Measurements from ENCODE around the gene REEP1. TPM values are rescaled to one million over a fixed set of nuclear protein-coding genes. Genes with fewer than 3 reads are reported as not detected.

Gene REEP1
- total and polyA plus RNA-seq, 2 experiments from 2014 or later, result not detected

DNA sequence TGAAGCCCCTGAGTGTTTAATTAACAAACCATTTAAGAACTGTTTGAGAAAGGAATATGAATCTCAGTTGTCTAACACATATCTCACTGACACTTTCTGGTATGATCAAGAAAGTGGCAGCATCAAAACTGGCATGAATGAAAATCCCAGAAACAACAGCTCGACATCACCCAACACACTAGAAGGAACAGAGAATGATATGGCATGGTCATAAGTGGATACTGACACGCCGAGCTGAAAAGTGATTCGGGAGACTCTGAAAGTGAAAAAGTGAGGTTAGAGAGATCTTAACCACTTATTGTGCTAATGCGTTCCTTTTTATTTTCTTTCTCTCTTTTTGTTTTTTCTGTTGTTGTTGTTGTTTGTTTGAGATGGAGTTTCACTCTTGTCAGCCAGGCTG lies 100.3 kb downstream of the REEP1 start:
- Histone ChIP-seq H3K9ac (no peak overlapping the region), H3K4me1 (ENCODE audit: insufficient read depth) (no peaks in the 10 kb centered on the region), H3K36me3 (ENCODE audit: low read depth) (no peaks in the 10 kb centered on the region), H3K4me2 (ENCODE audit: unreplicated experiment) (no peak overlapping the region), H3K9me3 (ENCODE audit: low read depth) (no peaks in the 10 kb centered on the region), H3K27me3 (replicated peaks; ENCODE audit: insufficient read depth) (peaks cover 28% of the 10 kb centered on the region; the same call in 1 of the 2 replicates), H3F3A (ENCODE audit: insufficient read depth) (no peaks in the 10 kb centered on the region), H3K79me2 (ENCODE audit: insufficient read depth) (no peaks in the 10 kb centered on the region), H4K20me1 (ENCODE audit: insufficient read depth) (no peaks in the 10 kb centered on the region), H2AFZ (no peak overlapping the region), H3K27ac (no peak overlapping the region), H3K9me2 (ENCODE audit: insufficient read depth) (no peaks in the 10 kb centered on the region), H3K4me3 (no peak overlapping the region)
- no peak for DNase-seq
- in situ Hi-C loops (cut with MboI), result no loop called here
- no peak for TF ChIP-seq EZH2phosphoT487 (IDR thresholded peaks at IDR 0.05; ENCODE audit: insufficient read depth, low read depth)
- no peak for TF ChIP-seq EZH2 (IDR thresholded peaks at IDR 0.05; ENCODE audit: insufficient read depth, poor library complexity, severe bottlenecking)
- WGBS, 2 experiments (ENCODE audit: low coverage in 1 of 2, low lambda C conversion rate in 2 of 2, missing lambda C conversion rate in 2 of 2), result 55 to 56% methylated on average over 5 of the region's 5 CpGs

DNA sequence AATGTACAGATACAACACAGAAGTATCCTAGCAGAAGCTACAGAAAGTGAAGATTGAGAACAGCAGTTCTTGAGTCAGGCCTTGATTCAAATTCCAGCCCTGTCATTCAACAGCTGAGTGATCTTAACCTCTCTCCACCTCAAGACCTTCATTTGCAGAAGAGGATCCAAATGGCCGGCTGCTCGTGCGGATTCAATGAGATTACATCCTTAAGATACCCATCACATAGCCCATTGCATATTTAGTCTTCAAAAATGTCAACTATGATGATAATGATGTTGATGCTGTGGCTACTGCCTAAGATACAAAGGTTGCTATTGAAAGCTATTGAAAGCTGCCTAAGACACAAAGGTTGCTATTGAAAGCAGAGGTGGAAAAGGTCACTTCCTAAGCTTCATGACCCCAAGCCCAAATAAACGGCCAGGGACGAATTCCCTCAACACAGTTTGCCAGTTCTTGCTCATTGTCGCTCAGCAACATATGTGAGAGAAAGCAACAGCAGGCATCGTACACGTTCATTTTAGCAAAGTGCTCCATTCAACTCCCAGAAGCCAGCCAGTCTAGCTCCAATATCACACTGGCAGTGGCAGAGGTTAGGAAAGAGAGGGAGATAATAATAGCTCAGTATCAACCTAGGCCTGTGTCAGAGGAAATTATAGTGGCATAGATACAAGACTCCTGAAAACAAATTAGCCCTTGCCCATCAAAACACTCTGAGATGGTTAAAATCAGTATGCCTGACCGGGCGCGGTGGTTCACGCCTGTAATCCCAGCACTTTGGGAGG lies 102.0 kb downstream of the REEP1 start:
- H3K9me3 ChIP-seq (ENCODE audit: low read depth), result no peaks in the 10 kb centered on the region
- H3K4me2 ChIP-seq (ENCODE audit: unreplicated experiment), result no peak overlapping the region
- no peaks in the 10 kb centered on the region for H3F3A ChIP-seq (ENCODE audit: insufficient read depth)
- no peaks in the 10 kb centered on the region for H3K4me1 ChIP-seq (ENCODE audit: insufficient read depth)
- no peaks in the 10 kb centered on the region for H4K20me1 ChIP-seq (ENCODE audit: insufficient read depth)
- H3K9me2 ChIP-seq (ENCODE audit: insufficient read depth), result no peaks in the 10 kb centered on the region
- no peak for DNase-seq
- H3K79me2 ChIP-seq (ENCODE audit: insufficient read depth), result no peaks in the 10 kb centered on the region
- H3K36me3 ChIP-seq (ENCODE audit: low read depth), result no peaks in the 10 kb centered on the region
- no peak for TF ChIP-seq EZH2 (IDR thresholded peaks at IDR 0.05; ENCODE audit: insufficient read depth, poor library complexity, severe bottlenecking)
- TF ChIP-seq EZH2phosphoT487 (IDR thresholded peaks at IDR 0.05; ENCODE audit: insufficient read depth, low read depth), result no peak
- H2AFZ ChIP-seq, result no peak overlapping the region
- in situ Hi-C loops (cut with MboI), result no loop called here
- H3K27me3 ChIP-seq (replicated peaks; ENCODE audit: insufficient read depth), result peaks cover 28% of the 10 kb centered on the region; the same call in 1 of the 2 replicates
- H3K9ac ChIP-seq, result no peak overlapping the region
- no peak overlapping the region for H3K4me3 ChIP-seq
- no peak overlapping the region for H3K27ac ChIP-seq
- 71 to 73% methylated on average over 12 of the region's 12 CpGs for WGBS, 2 experiments (ENCODE audit: low coverage in 1 of 2, low lambda C conversion rate in 2 of 2, missing lambda C conversion rate in 2 of 2)

DNA sequence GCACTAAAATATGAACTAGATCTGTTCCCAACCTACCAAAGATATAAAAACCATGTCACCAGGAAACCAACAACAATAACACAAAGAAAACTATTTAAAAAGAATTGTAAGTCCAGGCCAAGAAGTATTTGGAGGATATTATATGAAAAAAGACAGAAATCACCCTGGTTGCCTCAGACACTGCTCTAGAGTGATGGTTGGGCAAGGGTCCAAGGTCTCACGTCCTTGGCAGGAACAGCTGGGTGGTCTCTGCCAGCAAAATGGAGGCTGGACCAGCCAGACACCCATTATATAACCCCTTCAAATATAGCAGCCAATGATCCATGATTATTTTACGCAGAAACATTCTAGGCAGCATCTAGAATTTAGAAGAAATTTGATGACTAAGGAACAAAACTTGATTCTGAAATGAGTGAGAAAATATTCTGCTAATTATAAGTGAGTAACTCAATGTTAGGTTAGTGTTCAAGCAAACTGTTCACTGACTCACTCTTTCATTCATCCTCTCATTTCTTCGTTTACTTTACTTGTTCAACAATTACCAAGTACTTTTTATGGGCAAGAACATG lies 102.8 kb downstream of the REEP1 start:
- no peaks in the 10 kb centered on the region for H3K9me2 ChIP-seq (ENCODE audit: insufficient read depth)
- WGBS, 2 experiments (ENCODE audit: low coverage in 1 of 2, low lambda C conversion rate in 2 of 2, missing lambda C conversion rate in 2 of 2), result 6 to 12% methylated on average over 3 of the region's 3 CpGs
- H3K27me3 ChIP-seq (replicated peaks; ENCODE audit: insufficient read depth), result peaks cover 27% of the 10 kb centered on the region; the same call in 1 of the 2 replicates
- no peaks in the 10 kb centered on the region for H3K79me2 ChIP-seq (ENCODE audit: insufficient read depth)
- in situ Hi-C loops (cut with MboI), result no loop called here
- no peaks in the 10 kb centered on the region for H3F3A ChIP-seq (ENCODE audit: insufficient read depth)
- no peak overlapping the region for H3K9ac ChIP-seq
- no peak for TF ChIP-seq EZH2phosphoT487 (IDR thresholded peaks at IDR 0.05; ENCODE audit: insufficient read depth, low read depth)
- TF ChIP-seq EZH2 (IDR thresholded peaks at IDR 0.05; ENCODE audit: insufficient read depth, poor library complexity, severe bottlenecking), result no peak
- no peaks in the 10 kb centered on the region for H3K36me3 ChIP-seq (ENCODE audit: low read depth)
- H4K20me1 ChIP-seq (ENCODE audit: insufficient read depth), result no peaks in the 10 kb centered on the region
- H3K9me3 ChIP-seq (ENCODE audit: low read depth), result no peaks in the 10 kb centered on the region
- H2AFZ ChIP-seq, result no peak overlapping the region
- no peak for DNase-seq
- H3K4me1 ChIP-seq (ENCODE audit: insufficient read depth), result no peaks in the 10 kb centered on the region
- H3K4me3 ChIP-seq, result no peak overlapping the region
- H3K27ac ChIP-seq, result no peak overlapping the region
- no peak overlapping the region for H3K4me2 ChIP-seq (ENCODE audit: unreplicated experiment)

DNA sequence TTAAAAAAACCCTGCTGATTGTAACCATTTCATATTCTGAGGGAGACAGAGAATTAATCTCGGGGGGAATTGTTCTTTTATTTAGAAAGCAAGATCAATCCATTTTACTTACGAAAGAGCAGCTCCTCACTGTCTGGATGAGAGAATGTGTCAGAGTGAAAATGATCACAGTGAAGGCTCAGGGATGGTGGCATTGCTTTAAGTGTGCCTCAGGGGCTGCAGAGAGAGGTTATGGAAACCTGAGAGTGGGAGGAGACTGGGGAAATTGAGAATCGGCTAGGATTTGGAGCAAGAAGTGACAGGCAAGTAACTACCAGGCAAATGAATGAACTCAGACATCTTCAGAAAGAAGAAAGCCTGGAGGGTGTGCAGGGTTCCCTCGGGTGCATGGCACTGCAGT lies 104.0 kb downstream of the REEP1 start:
- H3K79me2 ChIP-seq (ENCODE audit: insufficient read depth), result no peaks in the 10 kb centered on the region
- H3K36me3 ChIP-seq (ENCODE audit: low read depth), result no peaks in the 10 kb centered on the region
- no peaks in the 10 kb centered on the region for H3K9me2 ChIP-seq (ENCODE audit: insufficient read depth)
- TF ChIP-seq EZH2phosphoT487 (IDR thresholded peaks at IDR 0.05; ENCODE audit: insufficient read depth, low read depth) (no peak), EZH2 (IDR thresholded peaks at IDR 0.05; ENCODE audit: insufficient read depth, poor library complexity, severe bottlenecking) (no peak)
- 71 to 74% methylated on average over 4 of the region's 4 CpGs for WGBS, 2 experiments (ENCODE audit: low coverage in 1 of 2, low lambda C conversion rate in 2 of 2, missing lambda C conversion rate in 2 of 2)
- peaks cover 21% of the 10 kb centered on the region; the same call in 1 of the 2 replicates for H3K27me3 ChIP-seq (replicated peaks; ENCODE audit: insufficient read depth)
- H3K4me2 ChIP-seq (ENCODE audit: unreplicated experiment), result no peak overlapping the region
- in situ Hi-C loops (cut with MboI), result no loop called here
- H3F3A ChIP-seq (ENCODE audit: insufficient read depth), result no peaks in the 10 kb centered on the region
- no peaks in the 10 kb centered on the region for H3K9me3 ChIP-seq (ENCODE audit: low read depth)
- no peaks in the 10 kb centered on the region for H4K20me1 ChIP-seq (ENCODE audit: insufficient read depth)
- no peak overlapping the region for H2AFZ ChIP-seq
- no peak overlapping the region for H3K9ac ChIP-seq
- H3K27ac ChIP-seq, result no peak overlapping the region
- H3K4me1 ChIP-seq (ENCODE audit: insufficient read depth), result no peaks in the 10 kb centered on the region
- H3K4me3 ChIP-seq, result no peak overlapping the region
- DNase-seq, result no peak
